HepG2 (cell line): ENCODE data around the gene SERTAD1. TPM values are rescaled to one million over a fixed set of nuclear protein-coding genes. Genes with fewer than 3 reads are reported as not detected.

Source experiments
- ATAC-seq: fragments of 200-7000 bp; cut with Tn5 transposase; 3 replicates; pipeline ENCODE4 v1.9.1; 2020; ENCODE audit warnings: mild to moderate bottlenecking, moderate library complexity
- BruUV-seq: library from RNA; stranded (reverse); fragments of 400-500 nt; replicated peaks from 2 replicates; lab custom pipeline; 2021; lab: Mats Ljungman, UMichigan
- CTCF ChIA-PET: fragments of 300-600 bp; formaldehyde crosslinking; extraction: SDS; loops from one replicate; lab custom pipeline; 2021; ENCODE audit warnings: low total read pairs, inconsistent platforms, low intra/inter-chr PET ratio; lab: Yijun Ruan, JAX
- POLR2A ChIA-PET: fragments of 350-600 bp; sonication (Branson Sonifier 250); formaldehyde crosslinking; loops from one replicate; lab custom pipeline; 2020; ENCODE audit warnings: antibody characterized with exemption, inconsistent platforms; lab: Yijun Ruan, JAX
- DNase-seq: peaks from one replicate; pipeline ENCODE4 v3.0.0-alpha.2; 2015; ENCODE audit warnings: low spot score
- FAIRE-seq: peaks from 3 replicates; lab custom pipeline; 2011; peaks lifted over from hg19 to GRCh38; lab: Jason Lieb, UNC
- H2AFZ ChIP-seq: one replicate; pipeline ENCODE4 v1.6.1; 2011; ENCODE audit warnings: low read length, inconsistent platforms
- H3K27ac ChIP-seq: fragments of 300-600 bp; 3 replicates; pipeline ENCODE4 v1.8.0; 2011; ENCODE audit warnings: mixed run types, mild to moderate bottlenecking, mixed read lengths, low read length, inconsistent platforms; ENCODE audit not compliant: insufficient read depth; ENCODE audit errors: extremely low read length
- H3K27me3 ChIP-seq, 2 experiments: fragments of 200-600 bp in 1 of 2; 2 replicates in 1 of 2; 3 replicates in 1 of 2; pipeline versions ENCODE4 v1.6.0 to v1.8.0; 2011; ENCODE audit warnings: low read length in 2 of 2, mild to moderate bottlenecking in 2 of 2, moderate library complexity in 2 of 2, inconsistent platforms in 1 of 2; ENCODE audit not compliant: insufficient read depth in 2 of 2, control insufficient read depth in 1 of 2
- H3K36me3 ChIP-seq, 2 experiments: fragments of 200-600 bp in 1 of 2; replicated peaks in 1 of 2; 2 replicates in 1 of 2; 3 replicates in 1 of 2; pipeline versions ENCODE4 v1.5.1 to v1.8.0; 2011; ENCODE audit warnings: low read length in 2 of 2, inconsistent platforms in 1 of 2; ENCODE audit not compliant: insufficient read depth in 2 of 2, control insufficient read depth in 1 of 2
- H3K4me1 ChIP-seq: 2 replicates; pipeline ENCODE4 v1.5.1; 2012; ENCODE audit warnings: low read length, inconsistent platforms; ENCODE audit not compliant: insufficient read depth
- H3K4me2 ChIP-seq: 2 replicates; pipeline ENCODE4 v1.6.0; 2011; ENCODE audit warnings: low read depth, low read length, inconsistent platforms
- H3K4me3 ChIP-seq, 3 experiments: fragments of 200-600 bp in 1 of 3; sonication (generic), shearing (Covaris generic) in 1 of 3; replicated peaks in 1 of 3; 2 replicates each; pipeline ENCODE4 v1.5.1; 2011 to 2016; ENCODE audit warnings: low read length in 3 of 3, inconsistent platforms in 2 of 3, low read depth in 2 of 3, mild to moderate bottlenecking in 2 of 3, control low read depth in 1 of 3, mixed read lengths in 1 of 3; ENCODE audit not compliant: insufficient read depth in 1 of 3
- H3K79me2 ChIP-seq: one replicate; pipeline ENCODE4 v1.6.1; 2011; ENCODE audit warnings: low read length, inconsistent platforms; ENCODE audit not compliant: insufficient read depth
- H3K9ac ChIP-seq: 2 replicates; pipeline ENCODE4 v1.6.0; 2011; ENCODE audit warnings: mild to moderate bottlenecking, low read depth, low read length, inconsistent platforms; ENCODE audit not compliant: insufficient read depth
- H3K9me3 ChIP-seq: 2 replicates; pipeline ENCODE4 v1.5.1; 2012; ENCODE audit warnings: mild to moderate bottlenecking, low read length
- H4K20me1 ChIP-seq: 2 replicates; pipeline ENCODE4 v1.6.0; 2011; ENCODE audit warnings: inconsistent platforms, mild to moderate bottlenecking, low read length, moderate library complexity; ENCODE audit not compliant: insufficient read depth
- CTCF ChIP-seq: sonication (generic); formaldehyde crosslinking; IDR thresholded peaks from 2 replicates; pipeline ENCODE4 v1.5.0; 2020; ENCODE audit warnings: mild to moderate bottlenecking, missing genetic modification reagents, moderate library complexity
- KDM1A ChIP-seq: IDR thresholded peaks from 2 replicates; pipeline ENCODE4 v1.6.1; 2016; ENCODE audit warnings: missing compliant biosample characterization
- MEIS1 ChIP-seq: sonication (generic); formaldehyde crosslinking; IDR thresholded peaks from 2 replicates; pipeline ENCODE4 v1.9.0; 2021; ENCODE audit warnings: mild to moderate bottlenecking, missing genetic modification reagents, moderate library complexity, borderline replicate concordance
- MNT ChIP-seq: fragments of 450-650 bp; IDR thresholded peaks from 2 replicates; pipeline ENCODE4 v1.6.1; 2016
- NFYC ChIP-seq: IDR thresholded peaks from 2 replicates; pipeline ENCODE4 v1.6.1; 2016; ENCODE audit warnings: missing genetic modification reagents, missing compliant biosample characterization
- NR2C2 ChIP-seq: sonication (generic); formaldehyde crosslinking; IDR thresholded peaks from 2 replicates; pipeline ENCODE4 v1.4.0; 2020; ENCODE audit warnings: missing genetic modification reagents, mild to moderate bottlenecking, moderate library complexity, borderline replicate concordance
- SRY ChIP-seq: sonication (generic); formaldehyde crosslinking; IDR thresholded peaks from 2 replicates; pipeline ENCODE4 v1.8.0; 2022; ENCODE audit warnings: mild to moderate bottlenecking, missing genetic modification reagents
- ZBTB7B ChIP-seq: sonication (generic); formaldehyde crosslinking; IDR thresholded peaks from 2 replicates; pipeline ENCODE4 v1.4.0; 2020; ENCODE audit warnings: missing genetic modification reagents
- ZSCAN29 ChIP-seq: sonication (generic); formaldehyde crosslinking; conservative IDR thresholded peaks from 2 replicates; pipeline ENCODE4 v1.4.0; 2020; ENCODE audit warnings: mild to moderate bottlenecking, missing genetic modification reagents
- WGBS: methylation state at CpG from one replicate; pipeline ENCODE4 v1.1.6; 2017; ENCODE audit warnings: low lambda C conversion rate; 5-methylcytosine and 5-hydroxymethylcytosine counted together
- in situ Hi-C: cut with HindIII; loops from 2 replicates; pipeline ENCODE4 v1.10.0; 2017; ENCODE audit warnings: low pct_unique_long_range_greater_than_20kb; ENCODE audit not compliant: extremely low pct_ligation_motif_present
- intact Hi-C: fragments of 100-400 bp; cut with micrococcal nuclease; formaldehyde crosslinking; loops from one replicate; pipeline ENCODE4 v1.10.0; 2022; ENCODE audit not compliant: unreplicated experiment
- polyA plus RNA-seq, 8 experiments: library from polyadenylated mRNA; depleted of rRNA in 3 of 8; stranded (reverse) in 7 of 8; unstranded in 1 of 8; fragments of >200 nt; fragmentation: Illumina TruSeq in 4 of 8; extraction: Trizol in 4 of 8; gene quantifications; 2 replicates each; pipeline versions ENCODE4 v1.2.1 to v1.2.3, GENCODE V29; 2011 to 2016; ENCODE audit warnings: low read depth in 4 of 8, missing spikeins in 1 of 8, mixed read lengths in 1 of 8; ENCODE audit not compliant: insufficient read depth in 1 of 8
- total RNA-seq, 5 experiments: library from RNA; depleted of rRNA; stranded (reverse); fragments of >200 nt; fragmentation: Illumina TruSeq; extraction: Trizol; gene quantifications; 2 replicates each; pipeline ENCODE4 v1.2.3, GENCODE V29; 2016; ENCODE audit warnings: low read depth in 1 of 5
- TF ChIP-seq, protein P1 (sequence below): sonication (generic); formaldehyde crosslinking; IDR thresholded peaks from 2 replicates; pipeline ENCODE4 v1.4.0; 2020; ENCODE audit warnings: missing genetic modification reagents
- TF ChIP-seq, protein P2 (sequence below): sonication (generic); formaldehyde crosslinking; IDR thresholded peaks from 2 replicates; pipeline ENCODE4 v1.5.1; 2020; ENCODE audit warnings: missing genetic modification reagents, mild to moderate bottlenecking, borderline replicate concordance

Gene SERTAD1
- total and polyA plus RNA-seq, 2 of the 13 experiments (the other 11 are each of a cell fraction or from before 2014, with no cell fraction given), result 4.3 to 4.5 TPM

- H2AFZ ChIP-seq, result no peak overlapping the region
- no TSS peak for BruUV-seq
- CTCF ChIA-PET, result no interaction called here
- H3K9me3 ChIP-seq, result no peaks in the 10 kb centered on the region
- DNase-seq (no peak), ATAC-seq (no peak), FAIRE-seq (no peak)
- no peaks in the 10 kb centered on the region for H3K27me3 ChIP-seq
- no peak overlapping the region for H3K9ac ChIP-seq
- no peaks in the 10 kb centered on the region for H3K79me2 ChIP-seq
- H4K20me1 ChIP-seq, result no peaks in the 10 kb centered on the region
- H3K4me1 ChIP-seq, result no peaks in the 10 kb centered on the region
- in situ Hi-C loops, result no loop called here
- H3K27ac ChIP-seq, result no peak overlapping the region
- H3K4me3 ChIP-seq, result no peak overlapping the region
- no peak overlapping the region for H3K4me2 ChIP-seq
- no peaks in the 10 kb centered on the region; a peak in 1 of 5 replicates for H3K36me3 ChIP-seq
- intact Hi-C loops, result no loop called here
- TF ChIP-seq MNT (peak; percentile 72), NR2C2 (CRISPR knock-in tag) (no peak)
- TF ChIP-seq, all 625 proteins: peak for 1
- POLR2A ChIA-PET, result no interaction called here
- no CpG with 5 or more reads among the region's 2 CpGs for WGBS
Observed at GRCh38 chr19:40378509-40378908, 47.3 kb downstream of the SERTAD1 start.

GRCh38 chr19:40377876-40378385, 47.9 kb downstream of the SERTAD1 start:
- no peak overlapping the region for H3K4me2 ChIP-seq
- H2AFZ ChIP-seq, result no peak overlapping the region
- in situ Hi-C loops, result no loop called here
- no peaks in the 10 kb centered on the region for H3K9me3 ChIP-seq
- H3K27ac ChIP-seq, result no peak overlapping the region
- H3K27me3 ChIP-seq, result no peaks in the 10 kb centered on the region
- no peaks in the 10 kb centered on the region for H3K79me2 ChIP-seq
- CTCF ChIA-PET, result no interaction called here
- no TSS peak for BruUV-seq
- H3K4me1 ChIP-seq, result no peaks in the 10 kb centered on the region
- 92% methylated on average over 22 of the region's 25 CpGs for WGBS
- DNase-seq (no peak), ATAC-seq (no peak), FAIRE-seq (no peak)
- no peaks in the 10 kb centered on the region; a peak in 1 of 5 replicates for H3K36me3 ChIP-seq
- POLR2A ChIA-PET, result no interaction called here
- H4K20me1 ChIP-seq, result no peaks in the 10 kb centered on the region
- H3K9ac ChIP-seq, result no peak overlapping the region
- intact Hi-C loops, result no loop called here
- H3K4me3 ChIP-seq, result no peak overlapping the region
- TF ChIP-seq, protein P1, sequence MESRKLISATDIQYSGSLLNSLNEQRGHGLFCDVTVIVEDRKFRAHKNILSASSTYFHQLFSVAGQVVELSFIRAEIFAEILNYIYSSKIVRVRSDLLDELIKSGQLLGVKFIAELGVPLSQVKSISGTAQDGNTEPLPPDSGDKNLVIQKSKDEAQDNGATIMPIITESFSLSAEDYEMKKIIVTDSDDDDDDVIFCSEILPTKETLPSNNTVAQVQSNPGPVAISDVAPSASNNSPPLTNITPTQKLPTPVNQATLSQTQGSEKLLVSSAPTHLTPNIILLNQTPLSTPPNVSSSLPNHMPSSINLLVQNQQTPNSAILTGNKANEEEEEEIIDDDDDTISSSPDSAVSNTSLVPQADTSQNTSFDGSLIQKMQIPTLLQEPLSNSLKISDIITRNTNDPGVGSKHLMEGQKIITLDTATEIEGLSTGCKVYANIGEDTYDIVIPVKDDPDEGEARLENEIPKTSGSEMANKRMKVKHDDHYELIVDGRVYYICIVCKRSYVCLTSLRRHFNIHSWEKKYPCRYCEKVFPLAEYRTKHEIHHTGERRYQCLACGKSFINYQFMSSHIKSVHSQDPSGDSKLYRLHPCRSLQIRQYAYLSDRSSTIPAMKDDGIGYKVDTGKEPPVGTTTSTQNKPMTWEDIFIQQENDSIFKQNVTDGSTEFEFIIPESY, result no peak
- TF ChIP-seq ZBTB7B (CRISPR knock-in tag) (no peak), ZSCAN29 (CRISPR knock-in tag) (no peak), SRY (no peak), CTCF (CRISPR knock-in tag) (no peak), MEIS1 (CRISPR knock-in tag) (no peak), NFYC (CRISPR knock-in tag) (no peak), KDM1A (CRISPR knock-in tag) (no peak)
- TF ChIP-seq, protein P2, sequence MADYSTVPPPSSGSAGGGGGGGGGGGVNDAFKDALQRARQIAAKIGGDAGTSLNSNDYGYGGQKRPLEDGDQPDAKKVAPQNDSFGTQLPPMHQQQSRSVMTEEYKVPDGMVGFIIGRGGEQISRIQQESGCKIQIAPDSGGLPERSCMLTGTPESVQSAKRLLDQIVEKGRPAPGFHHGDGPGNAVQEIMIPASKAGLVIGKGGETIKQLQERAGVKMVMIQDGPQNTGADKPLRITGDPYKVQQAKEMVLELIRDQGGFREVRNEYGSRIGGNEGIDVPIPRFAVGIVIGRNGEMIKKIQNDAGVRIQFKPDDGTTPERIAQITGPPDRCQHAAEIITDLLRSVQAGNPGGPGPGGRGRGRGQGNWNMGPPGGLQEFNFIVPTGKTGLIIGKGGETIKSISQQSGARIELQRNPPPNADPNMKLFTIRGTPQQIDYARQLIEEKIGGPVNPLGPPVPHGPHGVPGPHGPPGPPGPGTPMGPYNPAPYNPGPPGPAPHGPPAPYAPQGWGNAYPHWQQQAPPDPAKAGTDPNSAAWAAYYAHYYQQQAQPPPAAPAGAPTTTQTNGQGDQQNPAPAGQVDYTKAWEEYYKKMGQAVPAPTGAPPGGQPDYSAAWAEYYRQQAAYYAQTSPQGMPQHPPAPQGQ (CRISPR knock-in tag), result no peak
